GM13976 (cell line): ENCODE measurements around the gene GLIPR2.

Experiments used
- DNase-seq: peaks from one replicate; pipeline ENCODE4 v3.0.0; 2012; ENCODE audit warnings: low spot score
- in situ Hi-C: fragments of 300-500 bp; cut with MboI; formaldehyde crosslinking; loops from one replicate; pipeline ENCODE4 v1.12.0; 2022; ENCODE audit warnings: low sequenced_read_pairs, mixed read lengths, inconsistent platforms; ENCODE audit not compliant: unreplicated experiment
- TF ChIP-seq, protein P1 (sequence below): IDR thresholded peaks from 2 replicates; pipeline ENCODE4 v1.5.1; 2012; ENCODE audit warnings: borderline replicate concordance, mild to moderate bottlenecking; ENCODE audit not compliant: insufficient read depth; ENCODE audit errors: extremely low read depth, missing control alignments, control extremely low read depth

The GLIPR2 gene

DNA sequence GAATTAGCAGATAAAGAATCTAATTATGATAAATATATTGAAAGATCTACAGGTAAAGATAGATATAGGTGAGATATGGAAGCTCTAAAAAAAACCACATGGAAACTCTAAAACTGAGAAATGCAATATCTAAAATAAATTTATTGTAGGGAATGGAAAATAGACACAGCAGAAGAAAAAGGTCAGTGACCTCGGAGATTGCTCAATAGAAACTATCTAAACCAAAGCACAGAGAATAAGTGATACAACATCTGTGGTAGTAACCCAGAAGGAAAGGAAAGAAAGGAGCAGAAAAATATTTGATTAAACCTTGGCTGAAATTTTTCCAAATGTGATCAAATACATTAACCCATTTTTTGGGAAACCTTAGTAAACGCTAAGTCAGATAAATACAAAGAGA lies 43.1 kb upstream of the GLIPR2 start:
- in situ Hi-C loops: no loop called here
- DNase-seq: no peak
- TF ChIP-seq, protein P1, sequence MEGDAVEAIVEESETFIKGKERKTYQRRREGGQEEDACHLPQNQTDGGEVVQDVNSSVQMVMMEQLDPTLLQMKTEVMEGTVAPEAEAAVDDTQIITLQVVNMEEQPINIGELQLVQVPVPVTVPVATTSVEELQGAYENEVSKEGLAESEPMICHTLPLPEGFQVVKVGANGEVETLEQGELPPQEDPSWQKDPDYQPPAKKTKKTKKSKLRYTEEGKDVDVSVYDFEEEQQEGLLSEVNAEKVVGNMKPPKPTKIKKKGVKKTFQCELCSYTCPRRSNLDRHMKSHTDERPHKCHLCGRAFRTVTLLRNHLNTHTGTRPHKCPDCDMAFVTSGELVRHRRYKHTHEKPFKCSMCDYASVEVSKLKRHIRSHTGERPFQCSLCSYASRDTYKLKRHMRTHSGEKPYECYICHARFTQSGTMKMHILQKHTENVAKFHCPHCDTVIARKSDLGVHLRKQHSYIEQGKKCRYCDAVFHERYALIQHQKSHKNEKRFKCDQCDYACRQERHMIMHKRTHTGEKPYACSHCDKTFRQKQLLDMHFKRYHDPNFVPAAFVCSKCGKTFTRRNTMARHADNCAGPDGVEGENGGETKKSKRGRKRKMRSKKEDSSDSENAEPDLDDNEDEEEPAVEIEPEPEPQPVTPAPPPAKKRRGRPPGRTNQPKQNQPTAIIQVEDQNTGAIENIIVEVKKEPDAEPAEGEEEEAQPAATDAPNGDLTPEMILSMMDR: no peak

DNA sequence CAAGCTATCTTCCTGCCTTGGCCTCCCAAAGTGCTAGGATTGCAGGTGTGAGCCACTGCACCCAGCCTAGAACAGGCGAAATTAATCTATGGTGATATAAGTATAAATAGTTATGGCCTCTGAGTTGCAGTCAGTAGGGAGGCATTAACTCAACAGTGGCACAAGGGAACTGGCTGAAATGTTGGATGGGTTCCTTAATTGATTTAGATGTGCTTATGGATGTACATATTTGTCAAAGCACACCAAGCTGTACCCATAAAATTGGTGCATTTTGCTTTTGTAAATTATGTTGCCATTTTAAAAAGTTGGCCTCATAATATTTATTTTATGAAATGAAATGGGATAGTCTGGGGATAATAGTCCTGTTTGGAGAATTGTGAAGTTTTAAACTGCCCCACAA lies 36.8 kb upstream of the GLIPR2 start:
- in situ Hi-C loops: loop anchor here (5.0 kb wide), 1 partner anchor 68 kb away; the partner anchor contains the start of gene CCIN
- no peak for DNase-seq
- TF ChIP-seq, protein P1: no peak

DNA sequence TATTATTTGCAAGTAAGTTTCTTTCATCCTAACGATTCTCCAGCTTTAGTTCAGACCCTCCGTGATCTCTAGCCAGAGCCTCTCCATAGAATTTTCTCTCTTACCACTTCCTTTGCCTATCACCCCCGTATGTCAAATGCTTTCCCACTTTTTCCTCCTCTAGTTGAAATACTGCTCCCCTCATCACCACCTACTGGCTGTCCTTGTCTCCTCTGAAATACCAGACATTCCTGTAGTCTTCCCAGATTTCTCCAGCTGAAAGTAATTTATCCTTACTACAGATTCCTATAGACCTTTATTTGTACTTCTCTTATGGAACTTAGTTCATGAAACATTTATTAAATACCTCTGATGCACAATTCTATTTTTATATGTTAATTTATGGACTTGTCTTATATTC lies 36.0 kb upstream of the GLIPR2 start:
- DNase-seq: no peak
- in situ Hi-C loops: loop anchor here (5.0 kb wide), 1 partner anchor 67 kb away; the partner anchor contains the start of gene CCIN
- TF ChIP-seq, protein P1: no peak

DNA sequence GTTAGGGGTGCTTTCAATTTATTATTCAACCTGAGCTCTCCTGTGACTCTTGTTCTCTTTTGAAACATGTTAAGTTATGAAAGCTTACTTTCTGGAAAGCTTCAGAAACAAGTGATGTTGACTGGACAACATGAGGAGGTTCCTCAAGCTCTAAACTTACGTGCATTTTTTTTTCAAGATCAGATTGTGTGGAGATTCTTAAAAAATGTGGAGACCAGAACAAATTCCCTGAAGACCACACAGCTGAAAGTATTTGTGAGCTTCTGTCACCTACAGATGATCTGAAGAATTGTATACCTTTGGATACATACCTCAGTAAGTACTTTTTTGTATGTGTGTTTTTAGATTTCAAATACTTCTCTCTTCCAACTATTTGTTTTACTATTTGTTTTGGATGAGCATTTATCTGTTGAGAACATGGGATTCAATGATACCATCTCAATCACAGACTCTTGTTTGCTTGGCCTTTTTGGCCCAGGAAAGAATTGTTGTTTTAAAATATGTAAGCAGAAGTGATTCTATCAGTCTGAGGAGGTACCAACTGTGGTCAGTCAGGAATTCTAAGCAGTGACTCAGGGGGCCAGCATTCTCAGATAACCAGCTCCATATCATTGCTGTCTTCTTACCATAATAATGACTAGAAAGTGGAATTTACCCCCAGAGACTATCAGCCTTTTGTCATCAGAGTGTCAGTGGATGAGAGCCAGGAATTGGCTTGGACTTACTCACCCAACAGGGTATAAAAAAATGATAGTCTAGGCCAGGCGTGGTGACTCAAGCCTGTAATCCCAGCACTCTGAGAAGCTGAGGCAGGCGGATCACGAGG lies 34.4 kb upstream of the GLIPR2 start:
- no peak for DNase-seq
- TF ChIP-seq, protein P1: no peak

DNA sequence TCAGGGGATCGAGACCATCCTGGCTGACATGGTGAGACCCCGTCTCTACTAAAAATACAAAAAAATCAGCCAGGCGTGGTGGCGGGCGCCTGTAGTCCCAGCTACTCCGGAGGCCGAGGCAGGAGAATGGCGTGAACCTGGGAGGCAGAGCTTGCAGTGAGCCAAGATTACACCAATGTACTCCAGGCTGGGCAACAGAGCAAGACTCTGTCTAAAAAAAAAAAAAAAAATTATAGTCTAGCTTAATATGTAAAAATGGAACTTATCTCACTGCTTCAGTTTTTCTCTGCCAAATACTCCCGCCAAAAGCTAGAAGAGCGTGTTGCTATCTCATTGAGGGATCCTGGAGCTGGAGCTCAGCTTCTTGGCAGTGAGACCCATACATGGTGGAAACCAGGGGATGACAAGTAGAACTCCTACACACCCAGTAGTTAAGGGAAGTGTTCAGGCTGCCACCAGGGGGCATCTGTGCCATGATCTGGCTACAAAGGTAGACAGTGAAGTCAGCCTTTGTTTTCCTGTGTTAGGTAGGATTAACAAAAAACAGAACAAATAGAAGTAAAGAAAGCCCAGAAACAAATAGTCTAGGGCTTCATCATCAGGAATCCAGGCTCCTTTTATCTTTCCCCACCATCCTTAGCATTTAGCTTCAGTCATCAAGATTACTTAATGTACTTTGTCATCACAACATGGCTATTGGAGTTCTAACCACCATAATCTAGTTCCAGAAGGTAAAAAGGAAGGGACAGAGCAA lies 33.6 kb upstream of the GLIPR2 start:
- TF ChIP-seq, protein P1: peak; percentile 71
- DNase-seq: peak; percentile 79
- in situ Hi-C loops: loop anchor here (5.0 kb wide), 1 partner anchor 64 kb away; the partner anchor contains the start of gene CCIN

More for the DNA sequence above, 34.4 kb upstream of the GLIPR2 start:
- in situ Hi-C loops: loop anchor here (5.0 kb wide), 1 partner anchor 65 kb away; the partner anchor contains the start of gene CCIN

DNA sequence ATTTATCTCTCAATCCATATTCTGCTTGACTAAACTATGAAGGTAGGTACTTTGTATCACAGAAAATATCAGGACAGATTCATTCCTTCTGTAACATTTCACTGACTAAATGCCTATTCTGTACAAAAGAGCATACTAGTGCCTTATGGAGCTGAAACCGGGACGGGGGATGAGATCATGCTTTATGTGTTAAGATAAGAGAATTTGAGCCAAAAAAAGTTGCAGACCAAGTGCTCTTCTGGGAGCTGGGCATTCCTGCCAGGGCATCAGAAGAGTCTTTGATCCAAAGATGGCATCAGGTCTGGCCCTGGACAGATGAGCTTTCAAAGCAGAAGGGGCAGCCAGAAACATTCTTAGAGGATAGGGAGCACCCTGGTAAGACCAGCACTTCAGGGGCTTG lies 27.5 kb upstream of the GLIPR2 start:
- in situ Hi-C loops: no loop called here
- DNase-seq: no peak
- TF ChIP-seq, protein P1: no peak
